Measurements from ENCODE around the gene NADK2. TPM values are rescaled to one million over a fixed set of nuclear protein-coding genes. Genes with fewer than 3 reads are reported as not detected.

The NADK2 gene
- total RNA-seq, 2 experiments from 2014 or later = 23.8 to 37.5 TPM

GRCh38 chr5:36152324-36153297 is 89.1 kb downstream of the NADK2 start:
- H3K36me3 ChIP-seq (ENCODE audit: insufficient read depth, low read length) = peaks cover 48% of the 10 kb centered on the region
- ChIA-PET POLR2A (interaction anchor here (1.0 to 3.2 kb wide), 8 partner anchors 9 to 87 kb away, joined by 3 to 17 read pairs (median 5); no protein-coding TSS in a partner anchor), CTCF (ENCODE audit: unreplicated experiment) (interaction anchor here (0.7 kb wide), 1 partner anchor 90 kb away, joined by 3 read pairs; no protein-coding TSS in a partner anchor)
- intact Hi-C loops (cut with micrococcal nuclease; ENCODE audit: unreplicated experiment) = loop anchor here (1.0 to 5.0 kb wide), 3 partner anchors 88 to 1235 kb away; partner anchors contain the start of genes BRIX1 and RAD1
- H3K4me1 ChIP-seq (ENCODE audit: insufficient read depth, low read length, poor library complexity, severe bottlenecking) = peaks cover 23% of the 10 kb centered on the region
- no peaks in the 10 kb centered on the region for H4K20me1 ChIP-seq (ENCODE audit: insufficient read depth, low read length)
- no peak for TF ChIP-seq EZH2phosphoT487 (IDR thresholded peaks at IDR 0.05; ENCODE audit: borderline replicate concordance, low read depth, low read length)
- no peak for TF ChIP-seq CTCF (conservative IDR thresholded peaks at IDR 0.05; ENCODE audit: low read length)
- no peaks in the 10 kb centered on the region for H3K9me3 ChIP-seq (ENCODE audit: low read length)
- H3K4me3 ChIP-seq (ENCODE audit: low read depth, low read length, poor library complexity, severe bottlenecking) = peak overlapping the region; percentile 85
- peak overlapping the region; percentile 74 for H2AFZ ChIP-seq (ENCODE audit: low read length)
- peaks cover 90% of the 10 kb centered on the region for H3K79me2 ChIP-seq (ENCODE audit: insufficient read depth, low read depth, low read length)
- H3K9me2 ChIP-seq (ENCODE audit: insufficient read depth, low read length) = no peaks in the 10 kb centered on the region
- peak overlapping the region; percentile 81 for H3K4me2 ChIP-seq (ENCODE audit: low read length)
- peak overlapping the region; percentile 42 for H3K27ac ChIP-seq (ENCODE audit: low read depth, low read length, poor library complexity, severe bottlenecking)
- TSS peak; percentile 78 for BruUV-seq (replicated peaks)
- peak; percentile 20 for DNase-seq (ENCODE audit: low spot score)

- Histone ChIP-seq H3K9me2 (ENCODE audit: insufficient read depth, low read length) (no peaks in the 10 kb centered on the region), H3K27ac (ENCODE audit: low read depth, low read length, poor library complexity, severe bottlenecking) (peak within 1 kb of the TSS; percentile 64), H3K79me2 (ENCODE audit: insufficient read depth, low read depth, low read length) (peaks cover 85% of the 10 kb centered on the region), H3K36me3 (ENCODE audit: insufficient read depth, low read length) (peaks cover 39% of the 10 kb centered on the region), H3K4me1 (ENCODE audit: insufficient read depth, low read length, poor library complexity, severe bottlenecking) (peaks cover 23% of the 10 kb centered on the region), H4K20me1 (ENCODE audit: insufficient read depth, low read length) (no peaks in the 10 kb centered on the region), H3K4me3 (ENCODE audit: low read depth, low read length, poor library complexity, severe bottlenecking) (peak within 1 kb of the TSS; percentile 85), H2AFZ (ENCODE audit: low read length) (peak within 1 kb of the TSS; percentile 80), H3K9me3 (ENCODE audit: low read length) (no peaks in the 10 kb centered on the region), H3K4me2 (ENCODE audit: low read length) (peak within 1 kb of the TSS; percentile 81)
- POLR2A ChIA-PET = interaction anchor here (0.8 to 3.2 kb wide), 13 partner anchors 9 to 569 kb away, joined by 3 to 17 read pairs (median 4); no protein-coding TSS in a partner anchor
- peak; percentile 98 for DNase-seq (ENCODE audit: low spot score)
- intact Hi-C loops (cut with micrococcal nuclease; ENCODE audit: unreplicated experiment) = loop anchor here (1.0 to 5.0 kb wide), 3 partner anchors 89 to 1234 kb away; partner anchors contain the start of genes BRIX1 and RAD1
- no TSS peak for BruUV-seq (replicated peaks)
- CTCF ChIA-PET (ENCODE audit: unreplicated experiment) = interaction anchor here (0.7 kb wide), 1 partner anchor 91 kb away, joined by 3 read pairs; no protein-coding TSS in a partner anchor
- TF ChIP-seq EZH2phosphoT487 (IDR thresholded peaks at IDR 0.05; ENCODE audit: borderline replicate concordance, low read depth, low read length) = no peak
- TF ChIP-seq CTCF (conservative IDR thresholded peaks at IDR 0.05; ENCODE audit: low read length) = no peak
These were observed 90.0 kb downstream of the NADK2 start, which contains the start of the genes LMBRD2 and SKP2 for GRCh38 chr5:36151434-36152323. Gene LMBRD2, minus strand, starts transcription at chr5:36151887. Its CDS starts 8,538 bp downstream, at chr5:36143349. Gene SKP2, plus strand, starts transcription at chr5:36152111. Its CDS starts 152 bp downstream, at chr5:36152263.
